SU-DHL-6 (cell line): ENCODE results near the gene PML.
A peak's percentile ranks its signal among the peaks of the same experiment; 100 is the strongest.

Experiments
- H2AFZ ChIP-seq: fragments of 200-600 bp; sonication (generic); 2 replicates; pipeline ENCODE4 v1.6.1; 2014; ENCODE audit warnings: low read depth, mild to moderate bottlenecking, moderate library complexity, mixed read lengths, antibody characterized with exemption, low read length; ENCODE audit not compliant: severe bottlenecking
- H3F3A ChIP-seq: fragments of 200-600 bp; shearing (Covaris generic); 2 replicates; pipeline ENCODE4 v1.6.0; 2016; ENCODE audit warnings: antibody characterized with exemption, mild to moderate bottlenecking; ENCODE audit not compliant: insufficient read depth
- H3K27ac ChIP-seq: fragments of 200-600 bp; sonication (generic); 2 replicates; pipeline ENCODE4 v1.5.1; 2016; ENCODE audit warnings: low read depth, mild to moderate bottlenecking, low read length, moderate library complexity, mixed read lengths
- H3K27me3 ChIP-seq: fragments of 200-600 bp; sonication (generic), shearing (Covaris generic); 2 replicates; pipeline ENCODE4 v1.6.0; 2014; ENCODE audit warnings: mild to moderate bottlenecking, low read length
- H3K36me3 ChIP-seq: fragments of 200-600 bp; sonication (generic); 2 replicates; pipeline ENCODE4 v1.6.1; 2014; ENCODE audit warnings: mild to moderate bottlenecking, low read length, mixed read lengths
- H3K4me2 ChIP-seq: fragments of 300-600, 200-600 bp; shearing (Covaris generic), sonication (generic); 2 replicates; pipeline ENCODE4 v1.6.0; 2014; ENCODE audit warnings: low read length, low read depth, mild to moderate bottlenecking; ENCODE audit not compliant: poor library complexity, severe bottlenecking
- H3K4me3 ChIP-seq: fragments of 200-600 bp; sonication (generic); 2 replicates; pipeline ENCODE4 v1.5.1; 2014; ENCODE audit warnings: antibody characterized with exemption, low read length, mild to moderate bottlenecking, mixed read lengths; ENCODE audit not compliant: insufficient read depth, poor library complexity, severe bottlenecking
- H3K79me2 ChIP-seq: fragments of 200-600 bp; sonication (generic); 2 replicates; pipeline ENCODE4 v1.6.1; 2014; ENCODE audit warnings: mild to moderate bottlenecking, low read length, moderate library complexity; ENCODE audit not compliant: insufficient read depth
- H3K9ac ChIP-seq: fragments of 200-600 bp; sonication (generic); 2 replicates; pipeline ENCODE4 v1.7.0; 2014; ENCODE audit warnings: mild to moderate bottlenecking, low read length
- H3K9me2 ChIP-seq: fragments of 200-600 bp; sonication (generic); replicated peaks from 2 replicates; pipeline ENCODE4 v1.6.1; 2014; ENCODE audit warnings: low read length; ENCODE audit not compliant: insufficient read depth
- H3K9me3 ChIP-seq: fragments of 200-600 bp; sonication (generic); 2 replicates; pipeline ENCODE4 v1.6.1; 2014; ENCODE audit warnings: low read length, mixed read lengths; ENCODE audit not compliant: insufficient read depth
- H4K20me1 ChIP-seq: fragments of 200-600 bp; sonication (generic); 2 replicates; pipeline ENCODE4 v1.6.1; 2014; ENCODE audit warnings: low read depth, mild to moderate bottlenecking, antibody characterized with exemption, low read length, moderate library complexity, mixed read lengths
- EZH2phosphoT487 ChIP-seq: fragments of 200-600 bp; sonication (generic), shearing (Covaris generic); conservative IDR thresholded peaks from 2 replicates; pipeline ENCODE4 v1.6.1; 2018; ENCODE audit warnings: mild to moderate bottlenecking, antibody characterized with exemption, low read length, moderate library complexity, mixed read lengths
- TF ChIP-seq, protein P1 (sequence below): fragments of 200-600 bp; sonication (generic); IDR thresholded peaks from one replicate; pipeline ENCODE4 v1.5.1; 2017; ENCODE audit warnings: antibody characterized with exemption, mild to moderate bottlenecking, low read length, moderate library complexity; ENCODE audit not compliant: insufficient read depth, poor library complexity, severe bottlenecking

PML gene

GRCh38 chr15:73991260-73991659, 3.3 kb upstream of the PML start:
- H3K9ac ChIP-seq, result peak overlapping the region; percentile 85
- peaks cover 4% of the 10 kb centered on the region; the same call in 1 of the 2 replicates for H3F3A ChIP-seq
- H3K36me3 ChIP-seq, result no peaks in the 10 kb centered on the region
- H4K20me1 ChIP-seq, result no peaks in the 10 kb centered on the region
- peak overlapping the region; percentile 88 for H3K4me2 ChIP-seq
- TF ChIP-seq EZH2phosphoT487, result no peak
- TF ChIP-seq, protein P1, sequence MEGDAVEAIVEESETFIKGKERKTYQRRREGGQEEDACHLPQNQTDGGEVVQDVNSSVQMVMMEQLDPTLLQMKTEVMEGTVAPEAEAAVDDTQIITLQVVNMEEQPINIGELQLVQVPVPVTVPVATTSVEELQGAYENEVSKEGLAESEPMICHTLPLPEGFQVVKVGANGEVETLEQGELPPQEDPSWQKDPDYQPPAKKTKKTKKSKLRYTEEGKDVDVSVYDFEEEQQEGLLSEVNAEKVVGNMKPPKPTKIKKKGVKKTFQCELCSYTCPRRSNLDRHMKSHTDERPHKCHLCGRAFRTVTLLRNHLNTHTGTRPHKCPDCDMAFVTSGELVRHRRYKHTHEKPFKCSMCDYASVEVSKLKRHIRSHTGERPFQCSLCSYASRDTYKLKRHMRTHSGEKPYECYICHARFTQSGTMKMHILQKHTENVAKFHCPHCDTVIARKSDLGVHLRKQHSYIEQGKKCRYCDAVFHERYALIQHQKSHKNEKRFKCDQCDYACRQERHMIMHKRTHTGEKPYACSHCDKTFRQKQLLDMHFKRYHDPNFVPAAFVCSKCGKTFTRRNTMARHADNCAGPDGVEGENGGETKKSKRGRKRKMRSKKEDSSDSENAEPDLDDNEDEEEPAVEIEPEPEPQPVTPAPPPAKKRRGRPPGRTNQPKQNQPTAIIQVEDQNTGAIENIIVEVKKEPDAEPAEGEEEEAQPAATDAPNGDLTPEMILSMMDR, result no peak
- H3K9me2 ChIP-seq, result no peaks in the 10 kb centered on the region
- peak overlapping the region; percentile 92 for H2AFZ ChIP-seq
- H3K27ac ChIP-seq, result no peak overlapping the region
- peak overlapping the region; percentile 77 for H3K4me3 ChIP-seq
- no peaks in the 10 kb centered on the region for H3K27me3 ChIP-seq
- peaks cover 14% of the 10 kb centered on the region for H3K79me2 ChIP-seq
- H3K9me3 ChIP-seq, result no peaks in the 10 kb centered on the region

DNA sequence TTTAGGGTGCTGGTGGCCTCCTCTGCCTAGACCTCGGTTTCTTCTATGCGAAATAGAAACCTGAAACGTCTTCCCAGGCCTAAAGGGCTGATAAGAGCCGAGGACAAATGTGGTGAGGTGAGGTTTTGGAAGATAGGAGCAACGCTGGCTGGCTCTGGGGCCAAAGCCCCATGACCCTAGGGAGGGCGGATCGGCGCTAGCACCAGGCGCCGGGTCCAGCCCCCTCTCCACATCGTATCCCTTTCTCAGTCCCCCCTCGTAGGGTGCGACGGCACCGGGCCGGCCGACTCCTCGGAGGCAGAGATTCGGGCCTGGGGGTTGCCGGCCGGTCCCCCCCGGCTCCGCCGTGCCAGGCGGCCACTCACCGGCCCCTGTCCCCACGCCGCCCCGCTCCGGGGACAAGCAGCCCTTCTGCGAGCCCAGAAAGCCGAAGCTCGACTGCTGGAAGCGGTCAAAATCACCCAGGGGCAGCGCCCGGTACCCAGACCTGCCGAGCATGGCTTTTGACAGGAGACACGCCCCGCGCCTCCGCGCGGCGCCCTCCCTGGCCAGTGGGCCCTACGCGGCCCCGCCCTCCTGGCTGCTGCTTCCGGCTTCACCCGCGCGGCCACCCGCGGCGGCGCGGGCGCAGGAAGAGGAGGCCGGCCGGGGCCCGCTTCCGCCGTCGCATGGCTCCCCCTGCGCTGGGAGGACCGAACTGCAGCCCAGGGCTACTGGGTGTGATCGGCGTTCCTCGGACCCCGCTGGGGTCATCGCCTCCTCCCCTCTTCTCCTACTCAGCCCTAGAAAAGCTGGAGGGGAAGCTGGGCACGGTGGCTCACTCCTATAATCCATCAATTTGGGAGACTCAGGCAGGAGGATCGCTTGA, 2.6 kb upstream of the PML start, which contains the start of gene STOML1:
TSS of gene STOML1 (minus strand) at position 570 of the 868 bp plus-strand sequence. CDS start at position 498, 72 bp downstream.
- Histone ChIP-seq H3K4me2 (peak within 1 kb of the TSS; percentile 88), H3K9me3 (no peaks in the 10 kb centered on the region), H2AFZ (peak within 1 kb of the TSS; percentile 99), H3K27me3 (no peaks in the 10 kb centered on the region), H4K20me1 (no peaks in the 10 kb centered on the region), H3K79me2 (peaks cover 21% of the 10 kb centered on the region), H3K27ac (no peak within 1 kb of the TSS), H3K4me3 (peak within 1 kb of the TSS; percentile 77), H3F3A (peaks cover 7% of the 10 kb centered on the region; the same call in 1 of the 2 replicates), H3K9me2 (no peaks in the 10 kb centered on the region), H3K9ac (peak within 1 kb of the TSS; percentile 85), H3K36me3 (no peaks in the 10 kb centered on the region)
- TF ChIP-seq EZH2phosphoT487, result no peak
- TF ChIP-seq, protein P1, result peak; percentile 73

- Histone ChIP-seq H4K20me1 (no peaks in the 10 kb centered on the region), H3K4me3 (peak overlapping the region; percentile 30), H3K9me3 (no peaks in the 10 kb centered on the region), H3K79me2 (peaks cover 27% of the 10 kb centered on the region), H3K27me3 (no peaks in the 10 kb centered on the region), H3K9ac (peak overlapping the region; percentile 85), H3K36me3 (no peaks in the 10 kb centered on the region), H3K27ac (no peak overlapping the region), H3K9me2 (no peaks in the 10 kb centered on the region), H2AFZ (peak overlapping the region; percentile 99), H3F3A (peaks cover 7% of the 10 kb centered on the region; the same call in 1 of the 2 replicates), H3K4me2 (peak overlapping the region; percentile 61)
- TF ChIP-seq, protein P1, result no peak
- no peak for TF ChIP-seq EZH2phosphoT487
Observed at GRCh38 chr15:73992594-73992898, 2.0 kb upstream of the PML start.
